NCI-H345 (cell line): ENCODE measurements around the gene GNAT1.

ENCODE experiments used
- DNase-seq: peaks from one replicate; lab custom pipeline; 2025; lab: John Stamatoyannopoulos, UW

GNAT1 gene

GRCh38 chr3:50181985-50182384, 9.4 kb upstream of the GNAT1 start:
- no peak for DNase-seq

- no peak for DNase-seq
These were observed 8.8 kb upstream of the GNAT1 start for GRCh38 chr3:50182533-50183099.

GRCh38 chr3:50183755-50184154, 7.7 kb upstream of the GNAT1 start:
- no peak for DNase-seq

- no peak for DNase-seq
These were observed 7.0 kb upstream of the GNAT1 start for GRCh38 chr3:50184242-50184978.

GRCh38 chr3:50185230-50185629, 6.2 kb upstream of the GNAT1 start:
- DNase-seq, result no peak

GRCh38 chr3:50186096-50186495, 5.3 kb upstream of the GNAT1 start:
- no peak for DNase-seq

GRCh38 chr3:50187750-50188149, 3.7 kb upstream of the GNAT1 start:
- DNase-seq, result no peak

GRCh38 chr3:50189274-50189673, 2.1 kb upstream of the GNAT1 start:
- DNase-seq, result peak; percentile 39

GRCh38 chr3:50189989-50190388, 1.4 kb upstream of the GNAT1 start:
- no peak for DNase-seq

- DNase-seq, result no peak
These were observed 714 bp downstream of the GNAT1 start for GRCh38 chr3:50192124-50192523.

- DNase-seq, result peak; percentile 36
These were observed 1.3 kb downstream of the GNAT1 start for GRCh38 chr3:50192689-50193141.

- no peak for DNase-seq
These were observed 1.9 kb downstream of the GNAT1 start for GRCh38 chr3:50193286-50193685.

- no peak for DNase-seq
These were observed 2.3 kb downstream of the GNAT1 start for GRCh38 chr3:50193746-50194127.

- DNase-seq, result peak; percentile 23
These were observed 2.9 kb downstream of the GNAT1 start for GRCh38 chr3:50194128-50194902.

- no peak for DNase-seq
These were observed 3.6 kb downstream of the GNAT1 start for GRCh38 chr3:50194903-50195500.

- DNase-seq, result no peak
These were observed 4.3 kb downstream of the GNAT1 start for GRCh38 chr3:50195501-50196252.

GRCh38 chr3:50196253-50196801, 4.9 kb downstream of the GNAT1 start:
- no peak for DNase-seq

- no peak for DNase-seq
These were observed 10.3 kb downstream of the GNAT1 start for GRCh38 chr3:50201573-50202315.

- DNase-seq, result no peak
These were observed 11.1 kb downstream of the GNAT1 start for GRCh38 chr3:50202353-50203112.
